Uterus (tissue), 4 donors: ENCODE results near the gene PLRG1. TPM values are rescaled to one million over a fixed set of nuclear protein-coding genes. Genes with fewer than 3 reads are reported as not detected.

Experiments
- DNase-seq, 2 donors: peaks; one replicate each; pipeline ENCODE4 v3.0.0-alpha.2; 2019 to 2020
- H3K27ac ChIP-seq, 2 donors: fragments of 200-600 bp; sonication (generic); 1 replicate in 1 of 2; 2 replicates in 1 of 2; pipeline ENCODE4 v1.5.1; 2016 to 2018
- H3K27me3 ChIP-seq, 2 donors: fragments of 200-600 bp; sonication (generic); one replicate each; pipeline ENCODE4 v1.5.1; 2018 to 2019; ENCODE audit warnings: control low read depth in 1 of 2
- H3K36me3 ChIP-seq, 2 donors: fragments of 200-600 bp; sonication (generic); one replicate each; pipeline ENCODE4 v1.5.1; 2019; ENCODE audit warnings: control low read depth in 1 of 2
- H3K4me1 ChIP-seq, 2 donors: fragments of 200-600 bp; sonication (generic); one replicate each; pipeline ENCODE4 v1.5.1; 2018 to 2019; ENCODE audit warnings: control low read depth in 1 of 2
- H3K4me3 ChIP-seq, 2 donors: fragments of 200-600 bp; sonication (generic); 1 replicate in 1 of 2; 2 replicates in 1 of 2; pipeline ENCODE4 v1.5.1; 2018 to 2019; ENCODE audit warnings: mild to moderate bottlenecking in 1 of 2
- H3K9me3 ChIP-seq, 2 donors: fragments of 200-600 bp; sonication (generic); one replicate each; pipeline ENCODE4 v1.5.1; 2019; ENCODE audit warnings: control low read depth in 1 of 2
- POLR2A ChIP-seq, 2 donors: fragments of 450-650 bp; IDR thresholded peaks; one replicate each; pipeline ENCODE4 v1.6.1; 2016; ENCODE audit warnings: antibody characterized with exemption in 2 of 2, mild to moderate bottlenecking in 1 of 2, moderate library complexity in 1 of 2
- intact Hi-C: fragments of 100-400 bp; cut with DNase I; formaldehyde crosslinking; loops from one replicate; pipeline ENCODE4 v1.15.1; 2023; ENCODE audit warnings: low total_unique reads
- total RNA-seq, 4 donors: library from RNA; depleted of rRNA in 3 of 4; stranded (reverse); fragments of >200 nt in 3 of 4; gene quantifications; one replicate each; pipeline versions ENCODE4 v1.1.0 to v1.2.4, GENCODE V29; 2014 to 2023
- TF ChIP-seq, protein P1 (sequence below), 4 experiments: fragments of 200-600 bp in 2 of 4; fragments of 450-650 bp in 2 of 4; sonication (generic) in 2 of 4; IDR thresholded peaks; one replicate each; pipeline ENCODE4 v1.5.1; 2016 to 2019; ENCODE audit warnings: antibody characterized with exemption in 4 of 4, mild to moderate bottlenecking in 2 of 4, moderate library complexity in 1 of 4
- donor health status: DM: yes; HTN: yes; CAD: no.

Gene PLRG1
- total RNA-seq, 4 donors from 2014 or later, result 24.1 to 99.1 (median 85.2) TPM

DNA sequence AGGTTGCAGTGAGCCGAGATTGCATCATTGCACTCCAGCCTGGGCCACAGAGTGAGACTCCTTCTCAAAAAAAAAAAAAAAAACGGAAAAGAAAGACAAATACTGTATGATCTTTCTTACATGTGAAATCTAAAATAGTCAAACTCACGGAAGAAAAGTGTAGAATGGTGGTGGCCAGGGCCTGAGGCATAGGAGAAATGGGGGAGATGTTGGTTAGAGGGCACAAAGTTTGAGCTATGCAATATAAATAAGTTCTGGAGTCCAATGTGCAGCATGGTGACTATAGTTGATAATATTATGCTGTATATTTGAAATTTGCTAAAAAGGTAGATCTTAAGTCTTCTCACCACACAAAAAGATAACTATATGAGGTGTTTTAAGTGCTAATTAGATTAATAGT is 41.7 kb upstream of the PLRG1 start:
- Histone ChIP-seq H3K27ac (no peak overlapping the region), H3K4me1 (no peaks in the 10 kb centered on the region), H3K9me3 (no peaks in the 10 kb centered on the region), H3K36me3 (no peaks in the 10 kb centered on the region), H3K27me3 (no peaks in the 10 kb centered on the region), H3K4me3 (no peak overlapping the region)
- DNase-seq, result no peak
- intact Hi-C loops, result no loop called here
- TF ChIP-seq, protein P1, sequence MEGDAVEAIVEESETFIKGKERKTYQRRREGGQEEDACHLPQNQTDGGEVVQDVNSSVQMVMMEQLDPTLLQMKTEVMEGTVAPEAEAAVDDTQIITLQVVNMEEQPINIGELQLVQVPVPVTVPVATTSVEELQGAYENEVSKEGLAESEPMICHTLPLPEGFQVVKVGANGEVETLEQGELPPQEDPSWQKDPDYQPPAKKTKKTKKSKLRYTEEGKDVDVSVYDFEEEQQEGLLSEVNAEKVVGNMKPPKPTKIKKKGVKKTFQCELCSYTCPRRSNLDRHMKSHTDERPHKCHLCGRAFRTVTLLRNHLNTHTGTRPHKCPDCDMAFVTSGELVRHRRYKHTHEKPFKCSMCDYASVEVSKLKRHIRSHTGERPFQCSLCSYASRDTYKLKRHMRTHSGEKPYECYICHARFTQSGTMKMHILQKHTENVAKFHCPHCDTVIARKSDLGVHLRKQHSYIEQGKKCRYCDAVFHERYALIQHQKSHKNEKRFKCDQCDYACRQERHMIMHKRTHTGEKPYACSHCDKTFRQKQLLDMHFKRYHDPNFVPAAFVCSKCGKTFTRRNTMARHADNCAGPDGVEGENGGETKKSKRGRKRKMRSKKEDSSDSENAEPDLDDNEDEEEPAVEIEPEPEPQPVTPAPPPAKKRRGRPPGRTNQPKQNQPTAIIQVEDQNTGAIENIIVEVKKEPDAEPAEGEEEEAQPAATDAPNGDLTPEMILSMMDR (IDR thresholded peaks at IDR 0.05), result no peak
- no peak for TF ChIP-seq POLR2A (IDR thresholded peaks at IDR 0.05)

DNA sequence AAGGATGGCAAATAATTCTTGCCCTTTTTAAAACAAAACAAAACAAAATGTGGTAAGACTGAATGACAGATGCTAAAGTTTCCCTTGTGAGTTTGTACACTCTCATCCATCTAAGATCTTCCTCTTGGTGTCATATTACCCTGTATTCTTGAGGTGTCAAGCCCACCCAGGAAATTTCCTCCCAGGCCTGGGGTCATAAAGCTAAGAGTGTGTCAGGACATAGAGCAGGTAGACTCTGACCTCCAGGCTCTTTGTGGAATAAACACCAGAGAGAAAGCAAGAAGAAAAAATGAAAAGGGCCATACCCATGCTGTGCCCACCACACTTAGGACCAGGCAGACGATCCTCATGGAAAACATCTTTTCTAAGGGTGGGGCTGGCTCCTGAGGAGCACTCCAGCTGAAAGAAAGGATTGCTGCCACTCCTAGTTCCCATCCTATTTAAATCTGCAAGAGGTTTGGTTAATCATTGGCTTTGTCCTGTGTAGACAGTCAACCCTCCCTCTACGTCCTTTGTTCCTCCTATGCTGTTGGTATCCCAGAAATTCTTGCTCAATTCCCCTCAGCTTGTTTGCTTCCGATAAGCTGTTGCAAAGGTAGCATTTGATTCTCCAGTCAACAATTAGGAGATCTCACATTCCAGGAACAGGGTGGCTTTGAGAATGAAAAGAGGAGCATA is 40.3 kb upstream of the PLRG1 start, which contains the start of gene FGA:
Gene FGA (minus strand): TSS at position 414 of the 678 bp plus-strand sequence. CDS start 55 bp downstream, at position 359.
- no peaks in the 10 kb centered on the region for H3K36me3 ChIP-seq
- TF ChIP-seq POLR2A (IDR thresholded peaks at IDR 0.05), result no peak
- TF ChIP-seq, protein P1 (IDR thresholded peaks at IDR 0.05), result no peak

DNA sequence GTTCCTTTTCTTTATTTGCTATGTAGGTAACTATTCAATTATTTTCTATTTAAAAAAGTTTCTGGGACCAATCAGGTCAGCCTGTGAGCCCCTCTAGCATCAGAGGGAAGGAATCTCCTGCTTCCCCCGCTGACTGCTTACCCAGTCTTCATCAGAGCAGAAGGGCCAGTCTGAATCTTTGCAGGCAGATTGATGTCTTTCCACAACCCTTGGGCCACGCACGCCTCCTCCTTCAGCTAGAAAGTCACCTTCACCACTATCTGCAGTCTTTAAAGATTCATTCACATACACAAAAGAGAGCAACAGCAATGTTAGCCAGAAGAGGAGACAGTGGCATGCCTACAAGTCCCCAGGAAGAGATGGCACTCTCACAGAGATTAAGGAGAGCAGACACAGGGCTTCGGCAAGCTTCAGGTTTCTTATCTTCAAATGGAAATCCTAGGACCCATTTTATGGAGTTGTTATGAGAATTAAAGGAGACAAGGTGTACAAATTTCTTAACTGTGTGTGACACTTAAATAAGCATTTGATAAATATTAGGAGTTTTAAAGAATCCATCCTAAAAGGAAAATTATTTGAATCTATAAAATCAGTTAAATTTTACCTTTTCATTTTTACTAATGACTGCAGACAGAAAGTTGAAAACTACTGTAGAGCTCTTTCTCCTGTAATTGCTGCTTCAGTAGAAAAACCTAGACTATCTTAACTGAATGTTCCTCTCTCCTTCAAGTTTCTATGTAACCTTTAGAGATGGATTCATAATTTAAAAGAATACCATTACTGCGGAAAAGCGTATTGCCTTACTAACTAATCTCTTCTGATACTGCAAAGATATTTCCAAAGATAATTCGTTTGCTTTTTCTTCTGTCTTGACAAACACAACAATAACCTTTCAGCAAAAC is 39.3 kb upstream of the PLRG1 start:
- intact Hi-C loops, result no loop called here
- H3K4me1 ChIP-seq, result no peaks in the 10 kb centered on the region
- TF ChIP-seq, protein P1 (IDR thresholded peaks at IDR 0.05), result no peak
- TF ChIP-seq POLR2A (IDR thresholded peaks at IDR 0.05), result no peak
- no peaks in the 10 kb centered on the region for H3K27me3 ChIP-seq
- no peaks in the 10 kb centered on the region for H3K36me3 ChIP-seq
- DNase-seq, result no peak
- H3K27ac ChIP-seq, result no peak overlapping the region
- no peaks in the 10 kb centered on the region for H3K9me3 ChIP-seq
- no peak overlapping the region for H3K4me3 ChIP-seq

More for the DNA sequence above, 40.3 kb upstream of the PLRG1 start, which contains the start of gene FGA:
- Histone ChIP-seq H3K27ac (no peak within 1 kb of the TSS), H3K4me3 (no peak within 1 kb of the TSS), H3K27me3 (no peaks in the 10 kb centered on the region), H3K4me1 (no peaks in the 10 kb centered on the region), H3K9me3 (no peaks in the 10 kb centered on the region)
- no peak for DNase-seq
- intact Hi-C loops, result no loop called here

DNA sequence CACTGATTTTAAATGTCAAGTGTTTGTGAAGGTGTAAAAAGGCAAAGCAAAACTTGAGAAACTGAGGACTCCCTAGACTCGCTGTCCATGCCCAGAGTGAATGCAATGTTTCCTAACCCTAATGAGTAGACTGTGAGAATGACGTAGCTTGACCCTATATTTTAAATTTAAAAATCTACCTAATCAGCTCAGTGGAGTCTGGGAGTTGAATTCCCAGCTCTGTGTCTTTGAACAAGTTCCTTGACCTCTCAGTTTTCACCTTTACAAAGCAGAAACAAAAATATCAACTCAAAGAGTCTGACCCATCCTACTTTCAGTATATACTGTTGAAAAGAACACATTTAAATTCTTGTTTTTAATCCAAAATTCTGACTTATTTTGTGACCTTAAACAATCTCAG is 38.0 kb upstream of the PLRG1 start:
- Histone ChIP-seq H3K9me3 (no peaks in the 10 kb centered on the region), H3K4me3 (no peak overlapping the region), H3K36me3 (no peaks in the 10 kb centered on the region), H3K4me1 (no peaks in the 10 kb centered on the region), H3K27ac (no peak overlapping the region), H3K27me3 (no peaks in the 10 kb centered on the region)
- intact Hi-C loops, result no loop called here
- TF ChIP-seq, protein P1 (IDR thresholded peaks at IDR 0.05), result no peak
- no peak for TF ChIP-seq POLR2A (IDR thresholded peaks at IDR 0.05)
- no peak for DNase-seq
